Stimulated activated CD4-positive, alpha-beta T cell treated with anti-CD3 and anti-CD28 coated beads, Interleukin-4, amount 100 ng/mL, for 24 hours (primary cell): ENCODE data around the gene MED15.
"Not testable (repeated sequence)": the region's sequence is repeated elsewhere in the genome, so short reads cannot be mapped to it uniquely, and the experiment has no call there.

Experiments used
- DNase-seq: peaks from one replicate; pipeline ENCODE4 v3.0.0-alpha.2; 2020

MED15 gene

GRCh38 chr22:20532256-20532993 lies 25.0 kb downstream of the MED15 start:
- DNase-seq: no peak

GRCh38 chr22:20533095-20533878 lies 25.9 kb downstream of the MED15 start:
- DNase-seq: no peak

GRCh38 chr22:20533879-20534265 lies 26.5 kb downstream of the MED15 start:
- DNase-seq: no peak

DNA sequence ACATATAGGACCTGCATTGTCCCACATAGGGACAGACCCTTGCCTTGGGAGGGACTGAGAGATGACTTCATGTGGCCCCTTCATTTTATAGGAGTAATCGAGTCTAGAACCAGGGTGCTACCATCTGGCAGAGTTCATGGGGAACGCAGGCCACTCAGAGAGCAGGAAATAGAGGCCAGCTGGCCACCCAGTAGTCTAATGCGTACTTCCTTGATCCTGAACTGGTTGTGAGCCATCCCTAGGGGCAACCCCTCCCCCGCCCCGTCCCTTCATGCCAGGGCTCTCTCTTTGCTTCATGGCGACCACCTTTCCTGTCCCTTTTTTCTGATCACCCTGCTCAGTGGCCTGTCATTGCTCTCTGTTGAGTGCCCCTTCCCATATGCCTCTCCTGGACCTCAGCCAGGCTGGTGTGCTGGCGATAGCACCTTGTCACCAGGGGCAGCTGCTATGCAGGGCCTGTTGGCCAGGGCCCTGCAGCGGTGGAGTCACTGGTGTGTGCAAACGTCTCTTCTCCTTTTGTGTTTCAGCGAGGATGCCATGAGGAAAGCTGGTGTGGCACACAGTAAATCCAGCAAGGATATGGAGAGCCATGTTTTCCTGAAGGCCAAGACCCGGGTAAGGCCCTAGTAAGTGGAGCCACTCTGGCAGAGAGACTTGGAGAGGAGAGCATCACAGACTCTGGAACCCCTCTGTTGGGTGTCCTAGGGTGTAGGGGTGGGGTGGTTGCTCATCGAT lies 29.3 kb downstream of the MED15 start:
- DNase-seq: no peak

- DNase-seq: no peak
These were observed 29.9 kb downstream of the MED15 start for GRCh38 chr22:20537325-20537756.

DNA sequence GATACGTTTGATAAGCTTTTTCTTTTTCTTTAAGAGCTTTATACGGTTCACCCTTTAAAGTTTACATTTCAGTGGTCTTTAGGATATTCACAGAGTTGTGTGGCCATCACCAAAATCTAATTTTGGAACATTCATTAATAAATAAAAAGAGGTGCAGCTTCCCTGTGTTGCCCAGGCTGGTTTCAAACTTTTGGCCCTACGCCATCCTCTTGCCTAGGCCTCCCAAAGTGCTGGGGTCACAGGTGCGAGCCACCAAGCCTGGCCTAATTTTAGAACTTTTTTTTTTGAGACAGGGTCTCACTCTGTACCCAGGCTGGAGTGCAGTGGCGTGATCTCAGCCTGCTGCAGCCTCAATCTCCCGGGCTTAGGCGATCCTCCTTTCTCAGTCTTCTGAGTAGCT lies 30.6 kb downstream of the MED15 start:
- DNase-seq: no peak

GRCh38 chr22:20538875-20539274 lies 31.5 kb downstream of the MED15 start:
- not testable (repeated sequence) for DNase-seq

DNA sequence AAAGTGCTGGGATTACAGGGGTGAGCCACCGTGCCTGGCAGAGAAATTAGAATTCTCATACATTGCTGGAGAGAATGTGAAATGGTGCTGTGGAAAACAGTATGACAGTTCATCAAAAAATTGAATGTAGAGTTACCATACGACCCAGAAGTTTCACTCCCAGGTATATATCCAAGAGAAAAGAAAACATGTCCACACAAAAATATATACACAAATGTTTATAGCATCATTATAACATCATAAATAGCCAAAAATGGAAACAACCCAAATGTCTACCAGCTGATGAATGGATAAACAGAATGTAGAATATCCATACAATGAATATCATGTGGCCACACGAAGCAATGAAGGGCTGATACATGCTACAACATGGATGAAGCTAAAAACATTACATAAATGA lies 34.6 kb downstream of the MED15 start:
- DNase-seq: no peak

DNA sequence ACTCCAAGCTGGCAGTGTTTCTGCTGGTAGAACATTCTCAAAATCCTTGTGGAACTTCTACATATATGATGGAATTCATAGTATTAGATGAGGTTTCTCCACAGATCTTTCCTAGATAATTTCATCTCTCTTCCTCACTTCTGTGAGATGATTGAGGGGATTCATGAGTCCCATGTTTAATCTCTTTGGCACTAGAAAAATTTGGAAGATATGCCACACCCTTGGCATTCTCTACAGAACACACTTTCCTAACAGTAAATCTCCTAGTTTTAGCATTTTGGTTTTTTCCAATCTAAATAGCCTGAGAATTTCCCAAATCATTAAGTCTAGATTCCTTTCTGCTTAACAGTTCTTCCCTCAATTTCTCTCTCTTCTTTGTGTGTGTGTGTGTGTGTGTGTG lies 35.3 kb downstream of the MED15 start:
- no peak for DNase-seq

DNA sequence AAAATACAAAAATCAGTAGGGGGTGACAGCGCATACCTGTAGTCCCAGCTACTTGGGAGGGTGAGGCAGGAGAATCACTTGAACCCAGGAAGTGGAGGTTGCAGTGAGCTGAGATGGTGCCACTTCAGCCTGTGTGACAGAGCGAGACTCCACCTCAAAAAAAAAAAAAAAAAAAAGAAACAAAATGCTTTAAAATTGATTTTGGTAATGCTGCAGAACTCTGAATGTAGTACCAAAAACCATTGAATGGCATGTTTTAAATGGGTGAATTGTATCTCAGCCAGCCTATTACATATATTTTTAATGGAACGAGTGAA lies 37.9 kb downstream of the MED15 start:
- not testable (repeated sequence) for DNase-seq

DNA sequence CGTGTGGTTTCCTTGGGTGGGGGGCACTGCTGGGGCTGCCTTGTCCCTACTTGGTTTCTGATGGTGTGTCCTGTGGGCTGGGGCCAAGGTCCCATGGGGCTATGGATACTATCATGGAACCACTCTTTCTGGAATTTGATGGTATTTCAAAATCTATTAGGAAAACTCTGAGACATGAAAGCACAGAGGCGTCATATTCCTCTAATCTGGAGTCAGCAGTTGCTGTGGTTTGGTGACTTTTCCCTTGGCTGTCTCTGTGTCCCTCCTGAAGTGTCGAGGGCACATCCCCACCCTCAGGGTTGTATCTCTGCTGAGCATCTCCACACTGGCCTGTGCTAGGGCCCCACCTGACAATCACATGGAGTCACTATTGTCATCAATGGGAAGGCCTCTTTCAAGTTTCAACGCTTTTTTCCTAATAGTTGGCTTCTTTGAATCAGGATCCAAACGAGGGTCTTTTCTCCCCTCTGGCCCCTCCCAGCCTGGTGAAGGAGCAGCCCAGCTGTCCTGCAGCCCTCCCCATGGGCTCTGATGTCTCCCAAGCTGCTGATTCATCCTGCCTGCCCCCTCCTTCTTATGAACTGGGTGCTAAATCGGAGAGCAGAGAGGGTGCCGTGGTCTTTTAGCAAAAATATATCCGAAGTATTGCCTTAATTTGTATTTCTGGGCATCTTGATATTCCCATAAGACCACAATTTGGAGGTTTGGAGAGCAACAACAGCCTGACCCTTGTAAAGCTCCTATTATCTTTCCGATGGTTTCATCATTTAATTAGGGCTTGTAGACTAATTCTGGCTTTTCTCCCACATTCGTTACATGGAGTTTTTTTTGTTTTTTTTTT lies 38.5 kb downstream of the MED15 start:
- no peak for DNase-seq

GRCh38 chr22:20546541-20546950 lies 39.1 kb downstream of the MED15 start:
- no peak for DNase-seq

DNA sequence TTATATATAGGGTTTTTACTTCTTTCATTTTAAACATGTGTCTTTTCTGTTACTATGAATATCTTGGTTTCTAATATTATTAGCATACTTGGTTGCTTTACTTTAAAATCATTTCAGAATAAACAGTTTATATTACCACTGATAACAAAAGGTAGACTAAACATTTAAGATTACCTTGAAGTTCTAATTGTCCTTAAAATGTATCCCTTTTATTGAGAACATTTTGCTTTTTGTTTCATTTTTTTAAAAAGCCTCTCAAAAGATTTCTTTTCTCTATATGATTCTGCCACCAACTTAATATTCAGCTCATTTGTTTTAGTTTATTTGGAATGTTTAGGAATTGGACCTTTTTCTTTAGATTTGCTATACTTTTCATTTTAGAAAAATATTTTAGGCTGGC lies 39.6 kb downstream of the MED15 start:
- no peak for DNase-seq

- no peak for DNase-seq
These were observed 41.4 kb downstream of the MED15 start for GRCh38 chr22:20548806-20549205.

GRCh38 chr22:20549232-20549841 lies 41.9 kb downstream of the MED15 start:
- DNase-seq: peak; percentile 49

GRCh38 chr22:20550057-20550817 lies 42.8 kb downstream of the MED15 start:
- no peak for DNase-seq

GRCh38 chr22:20550851-20551744 lies 43.7 kb downstream of the MED15 start:
- peak; percentile 72 for DNase-seq

DNA sequence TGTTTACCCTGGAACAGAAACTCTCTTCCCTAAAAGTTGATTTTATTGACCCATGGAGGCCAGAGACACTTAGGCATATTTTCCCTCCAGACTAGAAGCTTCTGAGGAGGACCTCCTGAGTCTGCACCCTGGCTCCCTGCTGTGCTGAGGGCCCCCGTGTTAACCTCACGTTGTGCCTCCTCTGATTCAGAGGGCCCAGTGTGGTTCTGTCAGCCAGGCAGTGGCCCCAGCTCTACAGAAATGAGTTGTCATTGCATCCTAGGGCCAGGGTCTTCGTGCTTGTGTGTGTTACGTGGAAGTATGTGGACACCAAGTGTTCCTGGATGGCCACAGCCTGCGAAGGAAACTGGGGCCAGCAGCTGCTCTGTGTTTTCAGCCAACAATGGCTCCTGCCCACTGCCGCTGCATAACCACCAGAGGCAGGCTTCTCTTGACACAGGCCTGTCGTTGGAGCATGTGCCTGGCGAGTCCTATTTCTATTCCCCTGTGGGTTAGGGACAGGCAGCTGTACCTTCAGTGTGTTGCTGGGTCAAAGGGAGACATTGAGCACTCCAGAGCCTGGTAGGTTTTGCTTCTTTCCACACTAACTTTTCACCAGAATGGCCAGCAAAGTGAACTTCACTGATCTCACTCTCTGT lies 44.5 kb downstream of the MED15 start:
- DNase-seq: peak; percentile 68

GRCh38 chr22:20552443-20553401 lies 45.3 kb downstream of the MED15 start:
- DNase-seq: no peak
